ENCODE measurements around the gene RABIF.

RABIF gene

DNA sequence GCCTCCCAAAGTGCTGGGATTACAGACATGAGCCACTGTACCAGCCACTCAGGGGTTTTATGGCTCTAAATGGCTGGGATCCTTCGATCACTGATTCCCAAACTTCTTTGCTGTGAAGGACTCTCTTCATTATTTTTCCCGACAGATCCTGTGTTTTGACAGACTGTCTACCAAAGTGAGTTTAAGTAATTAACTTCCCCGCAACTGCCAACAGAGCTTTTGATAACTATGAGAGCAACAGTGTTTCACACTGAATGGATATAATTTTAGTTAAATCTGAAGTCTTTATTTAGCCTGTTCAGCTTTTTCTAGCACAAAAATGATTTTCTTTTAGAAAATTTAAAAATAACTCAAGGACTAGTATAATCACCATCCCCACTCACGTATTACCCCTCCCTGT lies 12.6 kb upstream of the RABIF start:
- Histone ChIP-seq H3K27me3 (ENCODE audit: insufficient read depth, insufficient read length) (no peaks in the 10 kb centered on the region), H3K4me3 (ENCODE audit: insufficient read length, low read depth) (no peak overlapping the region), H3K4me1 (ENCODE audit: insufficient read depth, insufficient read length) (no peaks in the 10 kb centered on the region), H3K9me3 (ENCODE audit: insufficient read depth, low read length) (no peaks in the 10 kb centered on the region), H3K36me3 (ENCODE audit: insufficient read depth, insufficient read length, low read length) (peaks cover 57% of the 10 kb centered on the region), H3K9ac (ENCODE audit: insufficient read length, low read depth) (no peak overlapping the region)
- no peak for TF ChIP-seq YY1 (IDR thresholded peaks at IDR 0.05; ENCODE audit: insufficient read depth, insufficient read length)
- no peak for TF ChIP-seq ZNF274 (IDR thresholded peaks at IDR 0.05; ENCODE audit: low read depth, low read length)
- no peak for TF ChIP-seq SUZ12 (IDR thresholded peaks at IDR 0.05; ENCODE audit: extremely low read depth, insufficient read depth, insufficient read length)
- no peak for DNase-seq (ENCODE audit: low read depth, low spot score)

- Histone ChIP-seq H3K4me3 (ENCODE audit: insufficient read length, low read depth) (no peak overlapping the region), H3K27me3 (ENCODE audit: insufficient read depth, insufficient read length) (no peaks in the 10 kb centered on the region), H3K4me1 (ENCODE audit: insufficient read depth, insufficient read length) (no peaks in the 10 kb centered on the region), H3K36me3 (ENCODE audit: insufficient read depth, insufficient read length, low read length) (peaks cover 71% of the 10 kb centered on the region), H3K9ac (ENCODE audit: insufficient read length, low read depth) (no peak overlapping the region), H3K9me3 (ENCODE audit: insufficient read depth, low read length) (no peaks in the 10 kb centered on the region)
- DNase-seq (ENCODE audit: low read depth, low spot score): no peak
- TF ChIP-seq ZNF274 (IDR thresholded peaks at IDR 0.05; ENCODE audit: low read depth, low read length) (no peak), YY1 (IDR thresholded peaks at IDR 0.05; ENCODE audit: insufficient read depth, insufficient read length) (no peak), SUZ12 (IDR thresholded peaks at IDR 0.05; ENCODE audit: extremely low read depth, insufficient read depth, insufficient read length) (no peak)
Observed at GRCh38 chr1:202892501-202892900, 3.6 kb upstream of the RABIF start.

DNA sequence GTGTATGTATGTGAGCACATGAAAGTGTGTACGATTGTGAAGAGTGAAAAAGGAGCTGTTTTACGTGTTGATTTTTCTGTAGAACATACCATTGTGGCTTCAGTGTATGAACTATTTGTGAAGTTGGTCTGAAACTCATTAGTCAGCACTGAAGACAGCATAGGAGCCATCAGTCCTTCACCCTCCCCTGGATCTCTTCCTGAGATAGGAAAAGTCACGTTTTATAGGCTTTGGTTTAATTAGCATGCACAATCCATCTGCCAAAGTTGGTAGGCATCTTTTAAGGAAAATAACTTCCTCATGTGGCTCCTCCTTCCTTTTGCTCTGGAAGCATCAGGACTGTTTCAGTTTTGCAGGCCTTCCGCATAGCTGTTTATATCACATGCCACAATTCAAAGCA lies 1.4 kb upstream of the RABIF start:
- peaks cover 51% of the 10 kb centered on the region for H3K36me3 ChIP-seq (ENCODE audit: insufficient read depth, insufficient read length, low read length)
- H3K9me3 ChIP-seq (ENCODE audit: insufficient read depth, low read length): no peaks in the 10 kb centered on the region

DNA sequence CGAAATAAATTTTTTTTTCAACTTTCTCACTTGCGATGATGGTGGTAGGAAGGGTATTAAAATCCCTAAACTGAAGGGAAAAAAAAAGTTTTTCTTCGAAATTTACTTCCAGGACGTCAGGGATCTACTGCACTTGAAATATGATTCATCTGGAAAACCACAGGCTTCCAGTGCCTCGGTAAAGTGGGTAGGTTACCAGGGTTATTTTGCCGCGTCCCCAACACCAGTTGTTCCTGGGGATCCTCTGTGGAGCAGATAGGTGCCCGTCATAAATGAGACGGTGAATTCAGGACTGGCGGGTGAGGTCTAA lies 773 bp downstream of the RABIF start:
- Histone ChIP-seq H3K4me3 (ENCODE audit: insufficient read length, low read depth) (peak overlapping the region; percentile 78), H3K4me1 (ENCODE audit: insufficient read depth, insufficient read length) (no peaks in the 10 kb centered on the region), H3K9ac (ENCODE audit: insufficient read length, low read depth) (peak overlapping the region; percentile 96), H3K27me3 (ENCODE audit: insufficient read depth, insufficient read length) (no peaks in the 10 kb centered on the region), H3K36me3 (ENCODE audit: insufficient read depth, insufficient read length, low read length) (peaks cover 34% of the 10 kb centered on the region), H3K9me3 (ENCODE audit: insufficient read depth, low read length) (no peaks in the 10 kb centered on the region)
- no peak for DNase-seq (ENCODE audit: low read depth, low spot score)
- no peak for TF ChIP-seq ZNF274 (IDR thresholded peaks at IDR 0.05; ENCODE audit: low read depth, low read length)
- TF ChIP-seq YY1 (IDR thresholded peaks at IDR 0.05; ENCODE audit: insufficient read depth, insufficient read length): no peak
- TF ChIP-seq SUZ12 (IDR thresholded peaks at IDR 0.05; ENCODE audit: extremely low read depth, insufficient read depth, insufficient read length): no peak

More for the DNA sequence above, 1.4 kb upstream of the RABIF start:
- H3K27me3 ChIP-seq (ENCODE audit: insufficient read depth, insufficient read length): no peaks in the 10 kb centered on the region
- H3K9ac ChIP-seq (ENCODE audit: insufficient read length, low read depth): no peak overlapping the region
- TF ChIP-seq ZNF274 (IDR thresholded peaks at IDR 0.05; ENCODE audit: low read depth, low read length) (no peak), YY1 (IDR thresholded peaks at IDR 0.05; ENCODE audit: insufficient read depth, insufficient read length) (no peak), SUZ12 (IDR thresholded peaks at IDR 0.05; ENCODE audit: extremely low read depth, insufficient read depth, insufficient read length) (no peak)
- H3K4me1 ChIP-seq (ENCODE audit: insufficient read depth, insufficient read length): no peaks in the 10 kb centered on the region
- no peak overlapping the region for H3K4me3 ChIP-seq (ENCODE audit: insufficient read length, low read depth)
- DNase-seq (ENCODE audit: low read depth, low spot score): no peak

GRCh38 chr1:202880961-202881460 lies 7.9 kb downstream of the RABIF start:
- no peak for TF ChIP-seq ZNF274 (IDR thresholded peaks at IDR 0.05; ENCODE audit: low read depth, low read length)
- TF ChIP-seq SUZ12 (IDR thresholded peaks at IDR 0.05; ENCODE audit: extremely low read depth, insufficient read depth, insufficient read length): no peak
- TF ChIP-seq YY1 (IDR thresholded peaks at IDR 0.05; ENCODE audit: insufficient read depth, insufficient read length): no peak
- Histone ChIP-seq H3K9me3 (ENCODE audit: insufficient read depth, low read length) (no peaks in the 10 kb centered on the region), H3K4me3 (ENCODE audit: insufficient read length, low read depth) (no peak overlapping the region), H3K27me3 (ENCODE audit: insufficient read depth, insufficient read length) (no peaks in the 10 kb centered on the region), H3K9ac (ENCODE audit: insufficient read length, low read depth) (no peak overlapping the region), H3K4me1 (ENCODE audit: insufficient read depth, insufficient read length) (no peaks in the 10 kb centered on the region), H3K36me3 (ENCODE audit: insufficient read depth, insufficient read length, low read length) (peaks cover 37% of the 10 kb centered on the region)
- DNase-seq (ENCODE audit: low read depth, low spot score): no peak

DNA sequence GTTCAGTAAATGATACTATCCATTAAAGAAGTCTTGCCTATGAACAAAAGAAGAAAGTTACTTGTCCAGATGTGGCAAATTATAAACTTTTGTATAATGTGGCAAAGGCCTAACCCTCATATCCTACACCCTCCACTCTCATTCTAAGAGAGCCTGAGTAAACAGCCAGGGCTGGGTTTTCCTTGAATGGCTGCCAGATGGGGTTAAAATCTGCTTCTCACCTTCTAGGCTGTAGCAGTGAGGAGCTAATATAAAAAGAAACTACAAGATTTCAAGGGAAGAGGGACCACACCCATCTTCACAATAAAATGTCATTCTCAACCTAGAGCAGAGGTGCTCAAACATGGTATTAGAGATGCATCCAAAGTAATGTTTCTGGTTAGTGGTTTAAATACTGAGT lies 8.9 kb downstream of the RABIF start:
- DNase-seq (ENCODE audit: low read depth, low spot score): no peak
- TF ChIP-seq YY1 (IDR thresholded peaks at IDR 0.05; ENCODE audit: insufficient read depth, insufficient read length): no peak
- TF ChIP-seq ZNF274 (IDR thresholded peaks at IDR 0.05; ENCODE audit: low read depth, low read length): no peak
- no peak for TF ChIP-seq SUZ12 (IDR thresholded peaks at IDR 0.05; ENCODE audit: extremely low read depth, insufficient read depth, insufficient read length)
- no peaks in the 10 kb centered on the region for H3K4me1 ChIP-seq (ENCODE audit: insufficient read depth, insufficient read length)
- H3K4me3 ChIP-seq (ENCODE audit: insufficient read length, low read depth): no peak overlapping the region
- H3K36me3 ChIP-seq (ENCODE audit: insufficient read depth, insufficient read length, low read length): peaks cover 37% of the 10 kb centered on the region
- no peaks in the 10 kb centered on the region for H3K27me3 ChIP-seq (ENCODE audit: insufficient read depth, insufficient read length)
- no peak overlapping the region for H3K9ac ChIP-seq (ENCODE audit: insufficient read length, low read depth)
- H3K9me3 ChIP-seq (ENCODE audit: insufficient read depth, low read length): no peaks in the 10 kb centered on the region

DNA sequence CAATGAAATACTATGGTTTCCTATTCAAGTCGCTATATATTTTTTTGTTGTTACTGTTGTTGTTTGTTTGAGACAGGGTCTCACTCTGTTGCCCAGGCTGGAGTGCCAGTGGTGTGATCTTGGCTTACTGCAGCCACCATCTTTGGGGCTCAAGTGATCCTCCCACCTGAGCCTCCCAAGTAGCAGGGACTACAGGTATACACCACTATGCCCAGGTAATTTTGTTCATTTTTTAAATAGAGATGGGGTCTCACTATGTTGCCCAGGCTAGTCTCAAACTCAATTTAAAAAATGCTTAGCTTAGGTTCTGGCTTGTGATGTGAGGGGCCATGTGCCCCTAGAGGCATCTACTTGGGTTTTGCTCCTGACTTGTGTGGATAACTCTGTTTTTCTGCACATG lies 9.8 kb downstream of the RABIF start:
- Histone ChIP-seq H3K4me3 (ENCODE audit: insufficient read length, low read depth) (no peak overlapping the region), H3K9ac (ENCODE audit: insufficient read length, low read depth) (no peak overlapping the region), H3K4me1 (ENCODE audit: insufficient read depth, insufficient read length) (no peaks in the 10 kb centered on the region), H3K36me3 (ENCODE audit: insufficient read depth, insufficient read length, low read length) (peaks cover 33% of the 10 kb centered on the region), H3K9me3 (ENCODE audit: insufficient read depth, low read length) (no peaks in the 10 kb centered on the region), H3K27me3 (ENCODE audit: insufficient read depth, insufficient read length) (no peaks in the 10 kb centered on the region)
- TF ChIP-seq ZNF274 (IDR thresholded peaks at IDR 0.05; ENCODE audit: low read depth, low read length): no peak
- TF ChIP-seq SUZ12 (IDR thresholded peaks at IDR 0.05; ENCODE audit: extremely low read depth, insufficient read depth, insufficient read length): no peak
- TF ChIP-seq YY1 (IDR thresholded peaks at IDR 0.05; ENCODE audit: insufficient read depth, insufficient read length): no peak
- DNase-seq (ENCODE audit: low read depth, low spot score): no peak
